K562 (cell line): ENCODE data around the gene VEGFB. TPM values are rescaled to one million over a fixed set of nuclear protein-coding genes. Genes with fewer than 3 reads are reported as not detected.
A peak's percentile ranks its signal among the peaks of the same experiment; 100 is the strongest.

Experiments
- CCAR2 ChIP-seq: fragments of 200-400 bp; formaldehyde crosslinking; IDR thresholded peaks from 2 replicates; pipeline ENCODE4 v1.6.1; 2017; ENCODE audit warnings: mild to moderate bottlenecking, low read depth, low read length
- GABPB2 ChIP-seq: fragments of 250-450 bp; sonication (Bioruptor Pico); conservative IDR thresholded peaks from 2 replicates; pipeline ENCODE4 v1.5.1; 2021; ENCODE audit warnings: mild to moderate bottlenecking
- HSF4 ChIP-seq: fragments of 250-450 bp; sonication (Bioruptor Pico); IDR thresholded peaks from 2 replicates; pipeline ENCODE4 v2.1.2; 2022; ENCODE audit warnings: mild to moderate bottlenecking, moderate library complexity, borderline replicate concordance
- ILK ChIP-seq: fragments of 450-650 bp; IDR thresholded peaks from 2 replicates; pipeline ENCODE4 v1.6.1; 2016; ENCODE audit warnings: missing genetic modification characterization, low read depth, mild to moderate bottlenecking, missing compliant biosample characterization, moderate library complexity, borderline replicate concordance
- KAT2B ChIP-seq: IDR thresholded peaks from one replicate; pipeline ENCODE4 v1.6.1; 2012; ENCODE audit warnings: low read depth, mild to moderate bottlenecking, control low read depth, inconsistent platforms, low read length, moderate library complexity
- KLF10 ChIP-seq: fragments of 250-450 bp; sonication (Bioruptor Pico); IDR thresholded peaks from 2 replicates; pipeline ENCODE4 v1.6.1; 2021; ENCODE audit warnings: matching md5 sums
- RBM17 ChIP-seq: fragments of 200-400 bp; formaldehyde crosslinking; IDR thresholded peaks from 2 replicates; pipeline ENCODE4 v1.6.1; 2017; ENCODE audit warnings: low read depth, mild to moderate bottlenecking, low read length, borderline replicate concordance
- SNIP1 ChIP-seq: fragments of 450-650 bp; IDR thresholded peaks from 2 replicates; pipeline ENCODE4 v1.7.1; 2017; ENCODE audit warnings: low read depth, mild to moderate bottlenecking
- TSC22D4 ChIP-seq: fragments of 450-650 bp; IDR thresholded peaks from 2 replicates; pipeline ENCODE4 v1.6.1; 2016; ENCODE audit warnings: missing genetic modification characterization, missing biosample characterization, control low read depth
- XRCC5 ChIP-seq: fragments of 200-400 bp; formaldehyde crosslinking; IDR thresholded peaks from 2 replicates; pipeline ENCODE4 v1.6.1; 2017; ENCODE audit warnings: low read depth, mild to moderate bottlenecking, low read length
- ZBED1 ChIP-seq: IDR thresholded peaks from 2 replicates; pipeline ENCODE4 v1.6.1; 2014
- ZNF282 ChIP-seq: sonication (generic); formaldehyde crosslinking; IDR thresholded peaks from 2 replicates; pipeline ENCODE4 v1.8.1; 2023; ENCODE audit warnings: missing genetic modification reagents
- ZNF311 ChIP-seq: fragments of 250-450 bp; sonication (Bioruptor Pico); IDR thresholded peaks from 2 replicates; pipeline ENCODE4 v1.4.0; 2020; ENCODE audit warnings: mild to moderate bottlenecking, moderate library complexity
- ZNF830 ChIP-seq: fragments of 250-450 bp; sonication (Bioruptor Pico); IDR thresholded peaks from 2 replicates; pipeline ENCODE4 v1.5.0; 2021; ENCODE audit warnings: mild to moderate bottlenecking
- polyA plus RNA-seq, 8 experiments: library from polyadenylated mRNA; depleted of rRNA in 4 of 8; stranded (reverse) in 5 of 8; unstranded in 3 of 8; fragments of >200 nt; fragmentation: Nextera tagmentation in 2 of 8; fragmentation: Illumina TruSeq in 1 of 8; extraction: Ambion mirVana in 2 of 8; extraction: Trizol in 1 of 8; gene quantifications; 2 replicates each; pipeline versions ENCODE4 v1.2.1 to v1.2.3, GENCODE V29; 2011 to 2014; ENCODE audit warnings: inconsistent platforms in 1 of 8, missing spikeins in 1 of 8
- total RNA-seq, 7 experiments: library from RNA; depleted of rRNA in 6 of 7; stranded (reverse); fragments of >200 nt in 6 of 7; fragmentation: Illumina TruSeq in 2 of 7; extraction: Trizol in 2 of 7; gene quantifications; 2 replicates each; pipeline versions ENCODE4 v1.2.1 to v1.2.3, GENCODE V29; 2011 to 2021; ENCODE audit warnings: low replicate concordance in 1 of 7
- TF ChIP-seq, protein P1 (sequence below): fragments of 250-450 bp; sonication (Bioruptor Pico); IDR thresholded peaks from 2 replicates; pipeline ENCODE4 v1.5.0; 2021; ENCODE audit warnings: mild to moderate bottlenecking, moderate library complexity
- TF ChIP-seq, protein P2 (sequence below), 2 experiments: fragments of 450-650 bp in 1 of 2; sonication (generic) in 1 of 2; formaldehyde crosslinking in 1 of 2; IDR thresholded peaks in 1 of 2; conservative IDR thresholded peaks in 1 of 2; 2 replicates each; pipeline versions ENCODE4 v1.6.1 to v1.8.1; 2016 to 2023; ENCODE audit warnings: mild to moderate bottlenecking in 2 of 2, moderate library complexity in 2 of 2, inconsistent platforms in 1 of 2, missing genetic modification reagents in 1 of 2
- TF ChIP-seq, protein P3 (sequence below): sonication (generic); formaldehyde crosslinking; IDR thresholded peaks from 2 replicates; pipeline ENCODE4 v1.8.1; 2023; ENCODE audit warnings: mild to moderate bottlenecking, missing genetic modification reagents
- TF ChIP-seq, protein P4 (sequence below): fragments of 250-450 bp; sonication (Bioruptor Pico); IDR thresholded peaks from 2 replicates; pipeline ENCODE4 v1.4.0; 2020; ENCODE audit warnings: mild to moderate bottlenecking, moderate library complexity, borderline replicate concordance

VEGFB gene
- total and polyA plus RNA-seq, 9 of the 15 experiments (the other 6 are each of a cell fraction or from before 2014, with no cell fraction given) = 11.0 to 83.4 (median 25.7) TPM

DNA sequence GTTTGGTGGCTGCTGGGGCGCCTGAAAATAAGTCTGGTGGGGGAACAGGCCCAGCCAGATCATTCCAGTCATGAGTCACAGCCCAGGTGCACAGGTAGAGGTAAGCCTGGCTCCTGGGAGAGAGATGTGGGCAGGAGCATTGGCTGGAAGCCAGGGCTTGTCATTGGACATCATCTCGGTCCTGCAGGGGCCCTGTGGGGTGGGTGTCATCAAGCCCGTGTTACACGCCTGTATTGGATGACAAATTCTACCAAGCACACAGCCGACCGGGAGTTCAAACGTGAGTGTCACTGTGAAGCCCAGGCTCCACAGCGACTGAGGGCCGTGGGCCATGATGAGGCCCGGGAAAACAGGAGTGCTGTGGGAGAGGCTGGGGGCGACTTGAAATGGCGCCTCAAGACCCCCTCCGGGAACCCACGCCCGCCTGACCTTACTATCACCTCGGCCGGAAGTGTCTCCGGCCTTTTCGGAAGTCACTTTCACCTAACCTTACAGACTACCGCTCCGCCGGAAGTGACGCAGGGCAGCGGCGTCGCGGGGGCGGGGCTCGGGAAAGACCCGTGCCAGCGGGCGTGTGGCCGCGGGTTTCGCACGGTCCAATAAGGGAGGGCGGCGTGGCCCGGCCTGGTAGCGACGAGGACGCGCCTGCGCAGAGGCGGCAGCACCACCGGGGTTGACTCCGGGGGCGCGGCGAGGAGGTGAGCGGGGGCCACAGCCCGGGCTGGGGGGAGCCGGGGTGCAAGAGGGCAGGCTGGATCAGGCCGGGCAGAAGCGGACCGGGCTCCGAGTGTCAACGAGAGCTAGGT, 6.3 kb downstream of the VEGFB start, which contains the start of gene FKBP2 (continued):
- TF ChIP-seq RBM17 = no peak
- 0 out of 2 replicates have a peak, but pooled peaks have one; percentile 7 for TF ChIP-seq XRCC5
- TF ChIP-seq GABPB2 (CRISPR knock-in tag) = no peak
- no peak for TF ChIP-seq ZNF311
- TF ChIP-seq ZNF830 = peak; percentile 75; the same call in 1 of the 2 replicates
- TF ChIP-seq, protein P1, sequence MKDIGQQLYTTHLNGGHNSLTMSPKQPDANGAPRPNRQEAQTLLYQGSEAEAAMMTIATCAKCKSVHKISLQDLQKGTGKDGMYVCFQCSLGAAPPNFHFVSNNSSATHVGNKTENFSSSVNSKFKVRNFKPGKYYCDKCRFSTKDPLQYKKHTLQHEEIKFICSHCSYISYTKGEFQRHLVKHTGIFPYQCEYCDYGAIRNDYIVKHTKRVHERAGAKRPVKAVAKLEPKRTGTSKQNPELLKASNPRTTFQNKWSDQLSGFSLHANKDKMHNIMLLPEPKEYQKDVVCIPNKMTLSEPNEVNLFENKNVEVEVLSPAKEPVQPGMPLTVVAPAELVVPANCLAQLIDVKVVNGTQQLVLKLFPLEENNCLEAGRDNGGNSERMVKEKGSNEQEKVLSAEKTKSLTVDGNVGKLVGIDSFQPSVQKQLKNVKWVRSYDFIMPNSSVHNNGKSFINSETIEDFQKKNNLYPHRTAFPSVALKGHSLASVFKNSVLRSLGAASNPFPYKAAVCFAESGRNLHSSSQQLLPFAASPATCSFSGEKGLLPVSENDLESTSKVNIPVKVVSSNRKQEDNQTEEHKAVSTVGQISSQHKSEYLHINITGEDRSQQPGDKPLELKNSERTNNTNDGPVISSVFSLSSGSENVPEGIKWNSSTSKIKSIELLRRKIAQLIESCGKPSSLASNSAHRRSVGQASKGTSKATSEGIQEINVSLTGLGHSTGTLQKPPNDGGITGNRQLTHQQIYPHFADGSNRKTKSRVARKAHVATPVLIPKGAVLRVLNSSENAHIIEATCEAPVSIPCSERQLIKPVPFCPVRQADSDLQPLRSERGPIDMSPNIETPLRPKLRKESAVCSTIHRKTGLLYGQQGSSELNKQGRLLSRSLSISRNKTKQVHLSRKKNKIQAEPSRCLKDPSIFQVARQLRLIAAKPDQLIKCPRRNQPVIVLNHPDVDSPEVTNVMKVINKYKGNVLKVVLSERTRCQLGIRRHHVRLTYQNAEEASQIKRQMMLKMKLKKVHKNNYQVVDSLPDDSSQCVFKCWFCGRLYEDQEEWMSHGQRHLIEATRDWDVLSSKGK (CRISPR knock-in tag) = no peak
- no peak for TF ChIP-seq KLF10 (CRISPR knock-in tag)
- no peak for TF ChIP-seq SNIP1
- TF ChIP-seq KAT2B = no peak
- TF ChIP-seq, protein P2, sequence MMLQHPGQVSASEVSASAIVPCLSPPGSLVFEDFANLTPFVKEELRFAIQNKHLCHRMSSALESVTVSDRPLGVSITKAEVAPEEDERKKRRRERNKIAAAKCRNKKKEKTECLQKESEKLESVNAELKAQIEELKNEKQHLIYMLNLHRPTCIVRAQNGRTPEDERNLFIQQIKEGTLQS (IDR thresholded peaks at IDR 0.05) = no peak
- TF ChIP-seq, protein P2 (CRISPR knock-in tag; conservative IDR thresholded peaks at IDR 0.05) = no peak
- TF ChIP-seq, protein P3, sequence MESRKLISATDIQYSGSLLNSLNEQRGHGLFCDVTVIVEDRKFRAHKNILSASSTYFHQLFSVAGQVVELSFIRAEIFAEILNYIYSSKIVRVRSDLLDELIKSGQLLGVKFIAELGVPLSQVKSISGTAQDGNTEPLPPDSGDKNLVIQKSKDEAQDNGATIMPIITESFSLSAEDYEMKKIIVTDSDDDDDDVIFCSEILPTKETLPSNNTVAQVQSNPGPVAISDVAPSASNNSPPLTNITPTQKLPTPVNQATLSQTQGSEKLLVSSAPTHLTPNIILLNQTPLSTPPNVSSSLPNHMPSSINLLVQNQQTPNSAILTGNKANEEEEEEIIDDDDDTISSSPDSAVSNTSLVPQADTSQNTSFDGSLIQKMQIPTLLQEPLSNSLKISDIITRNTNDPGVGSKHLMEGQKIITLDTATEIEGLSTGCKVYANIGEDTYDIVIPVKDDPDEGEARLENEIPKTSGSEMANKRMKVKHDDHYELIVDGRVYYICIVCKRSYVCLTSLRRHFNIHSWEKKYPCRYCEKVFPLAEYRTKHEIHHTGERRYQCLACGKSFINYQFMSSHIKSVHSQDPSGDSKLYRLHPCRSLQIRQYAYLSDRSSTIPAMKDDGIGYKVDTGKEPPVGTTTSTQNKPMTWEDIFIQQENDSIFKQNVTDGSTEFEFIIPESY (CRISPR knock-in tag) = peak; percentile 32; the same call in 1 of the 2 replicates
- TF ChIP-seq ILK = no peak
- TF ChIP-seq, protein P4, sequence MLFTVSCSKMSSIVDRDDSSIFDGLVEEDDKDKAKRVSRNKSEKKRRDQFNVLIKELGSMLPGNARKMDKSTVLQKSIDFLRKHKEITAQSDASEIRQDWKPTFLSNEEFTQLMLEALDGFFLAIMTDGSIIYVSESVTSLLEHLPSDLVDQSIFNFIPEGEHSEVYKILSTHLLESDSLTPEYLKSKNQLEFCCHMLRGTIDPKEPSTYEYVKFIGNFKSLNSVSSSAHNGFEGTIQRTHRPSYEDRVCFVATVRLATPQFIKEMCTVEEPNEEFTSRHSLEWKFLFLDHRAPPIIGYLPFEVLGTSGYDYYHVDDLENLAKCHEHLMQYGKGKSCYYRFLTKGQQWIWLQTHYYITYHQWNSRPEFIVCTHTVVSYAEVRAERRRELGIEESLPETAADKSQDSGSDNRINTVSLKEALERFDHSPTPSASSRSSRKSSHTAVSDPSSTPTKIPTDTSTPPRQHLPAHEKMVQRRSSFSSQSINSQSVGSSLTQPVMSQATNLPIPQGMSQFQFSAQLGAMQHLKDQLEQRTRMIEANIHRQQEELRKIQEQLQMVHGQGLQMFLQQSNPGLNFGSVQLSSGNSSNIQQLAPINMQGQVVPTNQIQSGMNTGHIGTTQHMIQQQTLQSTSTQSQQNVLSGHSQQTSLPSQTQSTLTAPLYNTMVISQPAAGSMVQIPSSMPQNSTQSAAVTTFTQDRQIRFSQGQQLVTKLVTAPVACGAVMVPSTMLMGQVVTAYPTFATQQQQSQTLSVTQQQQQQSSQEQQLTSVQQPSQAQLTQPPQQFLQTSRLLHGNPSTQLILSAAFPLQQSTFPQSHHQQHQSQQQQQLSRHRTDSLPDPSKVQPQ (CRISPR knock-in tag) = no peak
- no peak for TF ChIP-seq ZNF282 (CRISPR knock-in tag)
- no peak for TF ChIP-seq CCAR2
- TF ChIP-seq HSF4 (CRISPR knock-in tag) = no peak
- TF ChIP-seq ZBED1 = no peak
- TF ChIP-seq TSC22D4 (tag) = no peak
